GM19023 (cell line): ENCODE measurements around the gene KLHDC1.
"Not testable (repeated sequence)": the region's sequence is repeated elsewhere in the genome, so short reads cannot be mapped to it uniquely, and the experiment has no call there.

Experiments used
- ATAC-seq: cut with Tn5 transposase; IDR thresholded peaks from one replicate; pipeline ENCODE4 v1.9.1; 2021; ENCODE audit warnings: mild to moderate bottlenecking, moderate library complexity; ENCODE audit not compliant: unreplicated experiment

The KLHDC1 gene

DNA sequence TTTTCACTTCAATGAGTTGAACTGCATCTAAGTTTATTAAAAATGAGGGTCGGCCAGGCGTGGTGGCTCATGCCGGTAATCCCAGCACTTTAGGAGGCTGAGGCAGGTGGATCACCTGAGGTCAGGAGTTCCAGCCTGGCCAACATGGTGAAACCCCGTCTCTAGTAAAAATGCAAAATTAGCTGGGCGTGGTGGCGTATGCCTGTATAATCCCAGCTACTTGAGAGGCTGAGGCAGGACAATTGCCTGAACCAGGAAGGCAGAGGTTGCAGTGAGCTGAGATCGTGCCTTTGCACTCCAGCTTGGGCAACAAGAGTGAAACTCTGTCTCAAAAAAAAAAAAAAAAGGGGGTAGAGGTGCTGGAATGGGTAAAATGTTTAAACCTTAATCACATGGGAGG, 88.1 kb downstream of the KLHDC1 start:
- ATAC-seq: not testable (repeated sequence)

DNA sequence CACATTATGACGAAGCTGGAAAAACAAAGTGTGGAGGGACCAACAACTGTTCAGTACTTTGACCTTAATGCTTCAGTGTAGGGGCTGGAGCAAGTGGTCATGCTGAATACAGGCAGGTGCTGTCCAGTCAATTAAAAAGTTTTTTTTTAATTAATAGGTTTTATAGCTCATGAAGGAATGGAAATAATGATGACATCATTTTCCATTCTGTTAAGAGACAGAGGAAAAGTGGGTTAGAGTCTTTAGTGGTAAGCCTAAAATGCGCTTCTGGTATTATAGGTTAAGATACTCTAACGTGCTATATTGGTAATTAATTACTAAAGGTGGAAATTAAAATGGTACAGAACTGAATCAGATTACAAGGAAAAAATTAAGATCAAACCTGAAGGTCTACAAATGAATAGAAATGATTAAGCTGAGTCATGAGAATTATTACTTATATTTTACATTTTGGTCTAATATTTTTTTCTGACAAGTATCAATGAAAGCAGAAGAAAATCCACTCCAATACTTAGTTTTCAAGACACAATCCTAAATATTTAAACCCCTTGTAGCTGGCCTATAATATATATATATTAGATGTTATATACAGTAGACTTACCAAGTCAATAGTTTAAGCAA, 90.6 kb downstream of the KLHDC1 start:
- no peak for ATAC-seq

DNA sequence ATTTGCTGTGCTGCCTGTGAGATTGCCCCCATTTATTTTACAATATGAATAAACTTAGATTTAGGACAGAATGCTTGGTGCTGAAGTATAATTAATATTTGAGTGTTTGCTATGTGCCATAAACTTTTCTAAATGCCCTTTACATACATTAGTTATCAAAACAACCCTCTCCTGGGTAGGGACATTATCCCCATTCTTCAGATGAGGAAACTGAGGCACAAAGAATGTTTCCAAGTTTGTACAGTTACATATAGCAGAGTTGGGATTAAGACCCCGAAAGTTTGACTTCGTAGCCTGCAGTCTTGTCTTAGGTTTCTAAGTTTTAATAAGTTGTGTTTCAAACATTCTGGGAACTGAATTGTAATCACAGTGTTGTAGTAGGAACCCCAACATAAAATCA, 93.4 kb downstream of the KLHDC1 start:
- ATAC-seq: no peak

DNA sequence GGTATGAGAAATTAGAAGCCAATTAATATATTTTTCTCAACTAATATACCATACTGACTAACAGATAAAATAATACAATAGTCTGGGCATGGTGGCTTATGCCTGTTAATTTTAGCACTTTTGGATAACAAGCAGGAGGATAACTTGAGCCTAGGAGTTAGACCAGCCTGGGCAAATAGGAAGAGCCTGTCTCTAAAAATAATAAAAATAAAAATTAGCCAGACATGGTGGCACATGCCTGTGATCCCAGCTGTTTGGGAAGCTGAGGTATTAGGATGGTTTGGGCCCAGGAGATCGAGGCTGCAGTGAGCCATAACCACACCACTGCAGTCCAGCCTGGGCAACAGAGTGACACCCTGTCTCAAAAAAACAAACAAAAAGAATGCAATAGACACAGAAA, 99.7 kb downstream of the KLHDC1 start:
- ATAC-seq: no peak

GRCh38 chr14:49796025-49796424, 103.1 kb downstream of the KLHDC1 start:
- ATAC-seq: no peak
